MV-4-11 (cell line): ENCODE data around the gene HTR7.

Source experiments
- DNase-seq: peaks from one replicate; lab custom pipeline; 2025; lab: John Stamatoyannopoulos, UW

The HTR7 gene

DNA sequence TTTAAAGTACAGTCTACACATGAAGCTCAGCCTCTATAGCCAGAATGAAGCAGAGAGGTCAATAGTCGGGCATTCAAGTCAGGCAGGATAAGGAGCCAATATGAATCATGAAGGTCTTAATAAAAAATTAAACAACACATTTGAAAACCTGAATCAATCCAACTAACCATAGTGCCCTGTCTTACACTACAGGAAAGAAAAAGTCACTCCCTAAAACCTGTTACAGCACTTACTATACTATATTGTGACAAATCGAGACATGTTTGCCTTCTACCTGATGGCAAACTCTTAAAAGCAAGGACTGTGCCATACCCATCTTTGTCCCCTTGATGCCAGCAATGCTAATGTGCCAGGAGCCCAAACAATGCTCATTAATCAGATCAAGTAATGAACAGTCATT is 117.6 kb downstream of the HTR7 start:
- DNase-seq: no peak

DNA sequence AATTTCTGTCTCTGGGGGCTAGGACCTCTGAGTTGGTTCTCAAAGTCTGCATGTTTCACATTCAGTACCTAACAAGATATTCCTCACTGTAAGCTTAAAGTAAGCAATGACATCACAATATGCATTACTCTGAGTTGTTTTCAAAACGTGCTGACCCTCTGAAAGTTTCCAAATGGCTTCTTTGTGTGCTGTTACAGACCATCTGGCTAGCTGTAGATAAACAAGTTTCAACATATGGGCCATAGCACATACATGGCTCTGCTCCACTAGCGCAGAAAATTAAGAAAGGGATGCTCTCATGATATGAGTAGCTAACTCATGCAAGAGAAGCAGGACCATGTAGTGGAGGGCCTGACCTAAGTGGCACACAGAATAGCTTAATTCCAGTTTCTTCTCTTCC is 119.0 kb downstream of the HTR7 start:
- DNase-seq: no peak

DNA sequence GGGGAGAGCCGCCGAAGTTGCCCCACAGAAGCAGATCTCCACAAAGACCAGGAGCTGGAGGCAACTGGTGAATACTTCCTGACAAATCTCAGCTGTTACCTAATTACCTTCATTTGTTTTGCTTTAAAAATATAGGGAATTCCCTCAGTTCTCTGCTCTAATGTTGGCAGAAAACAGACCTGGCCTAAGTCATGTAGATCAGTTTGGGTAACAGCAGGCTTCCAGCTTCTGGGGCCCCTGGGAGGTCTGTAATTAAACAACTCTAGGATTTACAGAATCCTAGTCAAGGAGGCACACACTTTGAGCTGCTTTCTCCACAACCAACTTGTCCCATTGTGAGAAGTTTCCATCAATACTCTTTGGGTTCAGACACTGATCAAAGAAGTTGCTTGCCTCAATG is 123.4 kb downstream of the HTR7 start:
- no peak for DNase-seq

DNA sequence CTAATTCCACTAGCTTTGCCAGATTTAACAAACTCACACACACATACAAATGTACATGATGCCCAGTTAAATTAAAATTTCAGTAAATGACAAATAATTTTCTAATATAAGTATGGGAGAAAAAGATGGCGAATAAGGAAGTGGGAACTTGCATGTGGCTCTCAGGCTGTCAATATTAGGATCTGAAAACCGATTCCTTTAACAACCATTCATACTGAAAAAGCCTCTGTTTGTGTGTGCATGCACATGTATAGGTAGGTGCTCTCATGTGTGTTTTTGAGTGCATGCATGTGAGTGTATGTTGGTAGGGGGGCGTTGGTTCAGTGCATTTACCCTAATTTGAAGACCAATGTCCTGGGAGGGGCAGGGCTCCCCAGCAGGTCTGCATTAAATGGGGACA is 125.3 kb downstream of the HTR7 start:
- DNase-seq: no peak

DNA sequence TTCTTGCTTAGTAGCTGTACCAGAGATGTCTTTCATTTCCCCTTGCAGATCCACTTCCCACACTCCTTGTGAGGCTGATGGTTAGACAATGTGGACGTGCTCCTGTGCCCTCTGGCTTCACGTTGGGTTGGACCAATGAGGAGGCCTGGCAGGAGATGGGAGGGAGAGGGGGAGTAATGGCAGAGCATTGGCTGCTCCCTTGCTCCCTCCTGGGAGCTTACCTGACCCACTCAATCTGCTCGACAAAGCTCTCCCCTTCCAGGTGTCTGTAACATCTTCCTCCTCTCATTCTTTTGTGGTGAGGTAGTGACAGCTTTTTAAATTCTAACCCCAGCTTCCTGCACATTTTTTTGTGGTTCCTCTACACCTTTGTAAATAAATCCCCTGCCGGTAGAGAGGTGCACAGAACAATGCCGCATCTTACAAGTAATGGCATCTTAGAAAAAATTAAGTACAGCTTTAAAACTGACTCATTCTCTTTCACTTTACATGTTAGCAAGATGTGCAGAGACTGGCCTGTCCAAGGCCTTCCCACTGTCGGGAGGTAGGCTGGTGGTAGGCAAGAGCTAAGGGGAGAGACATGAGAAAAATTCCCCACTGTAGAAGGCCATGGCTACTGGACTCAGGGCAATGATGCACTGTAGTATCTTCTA is 134.3 kb downstream of the HTR7 start:
- DNase-seq: no peak

DNA sequence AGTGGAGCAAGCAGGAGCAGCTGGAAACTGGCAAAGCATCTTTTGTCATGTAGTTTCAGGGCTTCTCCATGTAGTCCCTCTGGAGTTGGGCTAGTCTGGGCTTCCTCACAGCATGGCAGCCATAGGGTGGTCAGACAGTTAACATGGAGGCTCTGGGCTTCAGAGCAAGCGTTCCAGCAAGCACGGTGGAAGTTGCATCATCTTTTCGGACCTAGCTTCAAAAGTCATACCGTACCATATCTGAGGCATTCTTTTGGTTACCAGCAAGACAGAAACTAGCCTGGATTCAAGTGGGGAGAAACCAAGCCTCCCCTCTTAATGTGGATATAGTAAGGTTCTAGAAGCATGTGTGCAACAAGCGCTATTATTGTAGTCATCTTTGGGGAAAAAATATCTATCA is 135.0 kb downstream of the HTR7 start:
- no peak for DNase-seq

DNA sequence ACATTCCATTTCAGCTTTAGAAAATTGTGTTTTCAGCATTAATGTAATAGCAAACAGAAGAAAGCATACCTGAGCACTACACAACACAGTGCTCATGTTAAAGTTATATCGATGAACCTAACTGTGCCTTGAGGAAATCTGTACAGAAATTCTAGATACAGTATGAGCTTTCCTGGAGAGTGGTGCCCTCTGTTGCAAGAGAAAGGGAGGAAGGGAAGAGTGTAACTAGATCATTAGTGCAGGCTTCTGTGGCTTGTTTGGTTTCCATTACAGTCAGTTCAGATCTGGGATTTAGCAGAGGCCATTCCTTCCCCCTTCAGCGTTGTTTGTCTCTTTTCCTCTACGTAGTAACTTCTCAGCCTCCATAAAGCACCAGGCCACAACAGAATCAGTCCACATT is 139.7 kb downstream of the HTR7 start:
- peak; percentile 13 for DNase-seq

DNA sequence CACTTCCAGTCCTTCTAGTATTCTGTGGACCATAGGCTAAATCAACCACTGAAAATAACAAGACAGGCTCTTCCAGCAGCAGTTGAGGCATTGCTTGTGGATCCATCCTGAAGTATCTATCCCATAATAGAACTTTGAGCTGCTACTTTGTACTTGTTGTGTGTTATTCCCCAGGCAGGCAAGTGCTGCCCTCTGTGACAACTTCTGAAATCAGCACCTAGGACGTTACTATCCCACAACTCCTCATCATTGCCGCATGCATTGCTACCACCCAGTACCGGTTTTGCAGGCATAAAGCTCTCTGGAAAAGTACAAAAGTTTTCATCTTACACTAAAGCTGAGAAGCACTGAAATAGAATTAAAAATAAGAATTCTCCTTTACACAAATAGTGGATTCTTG is 145.3 kb downstream of the HTR7 start:
- no peak for DNase-seq

DNA sequence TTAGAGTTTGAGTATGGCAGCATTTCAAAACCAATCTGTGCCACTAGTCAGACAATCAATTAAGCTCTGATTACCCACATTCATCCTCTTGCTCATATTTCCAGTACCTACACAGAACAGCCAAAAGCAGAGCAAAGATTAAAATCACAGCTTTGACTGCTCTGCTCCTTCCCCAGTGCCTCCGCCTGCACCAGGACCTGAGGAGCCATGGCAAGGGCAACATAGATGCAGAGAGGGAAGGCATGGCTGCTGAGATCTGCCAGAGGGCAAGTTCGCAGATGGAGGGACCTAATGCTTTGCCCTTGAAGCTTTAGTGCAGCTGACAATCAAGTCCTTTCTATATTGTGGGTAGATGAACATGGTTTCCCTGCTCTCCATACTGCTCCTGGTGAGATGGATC is 148.1 kb downstream of the HTR7 start:
- no peak for DNase-seq

DNA sequence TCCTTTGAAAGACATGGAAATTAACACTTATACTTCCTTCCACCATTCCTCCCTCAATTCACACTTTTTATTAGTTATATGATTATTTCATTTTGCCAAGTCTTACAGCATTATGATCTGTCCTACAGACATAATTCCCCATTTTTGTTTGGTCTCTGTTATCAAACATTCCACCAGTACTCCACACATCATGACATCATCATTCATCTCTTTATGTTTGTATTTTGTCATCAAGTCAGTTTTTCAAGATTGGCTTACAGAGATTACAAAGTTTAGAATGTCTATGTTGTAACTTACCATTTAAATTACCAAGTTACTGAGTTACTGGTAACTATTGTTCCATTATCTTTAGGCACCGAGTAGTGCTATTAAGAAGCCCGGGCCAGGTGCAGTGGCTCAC is 150.2 kb downstream of the HTR7 start:
- DNase-seq: no peak

DNA sequence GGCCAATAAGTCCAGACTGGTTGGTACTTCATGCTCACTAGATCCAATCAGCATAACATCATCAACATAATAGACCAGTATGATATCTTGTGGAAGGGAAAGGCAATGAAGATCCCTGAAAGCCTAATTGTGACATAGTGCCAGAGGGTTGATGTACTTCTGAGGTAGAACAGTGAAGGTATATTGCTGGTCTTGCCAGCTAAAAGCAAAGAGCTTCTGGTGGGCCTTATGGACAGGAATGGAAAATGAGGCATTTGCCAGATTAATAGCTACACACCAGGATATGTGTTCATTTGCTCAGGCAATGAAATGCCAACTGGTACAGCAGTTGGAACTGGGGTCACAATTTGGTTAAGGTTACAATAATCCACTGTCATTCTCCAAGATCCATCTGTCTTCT is 156.4 kb downstream of the HTR7 start:
- no peak for DNase-seq

DNA sequence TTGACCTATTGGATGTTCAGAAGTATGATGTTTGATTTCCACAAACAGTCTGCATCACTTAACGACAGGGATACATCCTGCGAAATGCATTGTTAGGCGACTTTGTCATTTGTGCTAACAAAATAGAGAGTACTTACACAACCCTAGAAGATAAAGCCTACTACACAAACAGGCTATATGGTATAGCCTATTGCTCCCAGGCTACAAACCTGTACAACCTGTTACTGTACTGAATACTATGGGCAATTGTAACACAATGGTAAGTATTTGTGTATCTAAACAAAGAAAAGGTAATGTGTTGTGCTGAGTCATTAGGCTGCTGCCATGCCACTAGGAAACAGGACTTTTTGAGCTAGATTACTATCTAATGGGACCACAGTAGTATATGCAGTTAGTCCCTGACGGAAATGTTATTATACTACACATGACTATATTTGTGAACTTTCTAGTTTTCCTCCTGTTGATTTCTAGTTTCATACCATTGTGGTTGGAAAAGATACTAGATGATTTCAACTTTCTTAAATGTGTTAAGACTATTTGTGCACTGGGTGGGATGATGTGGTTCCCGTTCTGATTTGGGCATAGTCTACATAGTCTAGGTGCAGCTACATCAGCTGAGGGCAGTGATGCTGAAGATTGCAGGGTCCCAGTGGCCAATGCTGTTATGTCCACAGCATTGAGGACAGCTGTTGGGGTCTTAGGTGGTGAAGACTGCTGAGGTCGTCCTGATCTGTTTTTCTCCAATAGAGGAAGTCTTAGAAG is 161.7 kb downstream of the HTR7 start:
- DNase-seq: no peak
